Measurements from ENCODE around the gene HIBCH. TPM values are rescaled to one million over a fixed set of nuclear protein-coding genes. Genes with fewer than 3 reads are reported as not detected.
A peak's percentile ranks its signal among the peaks of the same experiment; 100 is the strongest.

HIBCH gene
- total and polyA plus RNA-seq, 5 donors: 25.2 to 48.5 (median 36.8) TPM

- Histone ChIP-seq H3K27me3 (ENCODE audit: control insufficient read depth, insufficient read depth) (no peaks in the 10 kb centered on the region), H3K4me1 (ENCODE audit: control insufficient read depth, insufficient read depth, low read length) (peaks cover 3% of the 10 kb centered on the region), H3K4me3 (ENCODE audit: low read length) (no peak overlapping the region), H3K27ac (ENCODE audit: low read length) (no peak overlapping the region), H3K9me3 (ENCODE audit: control insufficient read depth, low read length) (no peaks in the 10 kb centered on the region)
- intact Hi-C loops (cut with DNase I): loop anchor here in 1 of 4 donors (10.0 kb wide), 1 partner anchor 101 kb away; no protein-coding TSS in a partner anchor
- ATAC-seq (no peak), DNase-seq (no peak)
- 96% methylated on average over 2 of the region's 2 CpGs for WGBS
These were observed 134.2 kb downstream of the HIBCH start for GRCh38 chr2:190185380-190185779.

GRCh38 chr2:190184460-190184859, 135.2 kb downstream of the HIBCH start:
- peak in 1 of 2 donors; percentile 43 for ATAC-seq

GRCh38 chr2:190183539-190183938, 136.1 kb downstream of the HIBCH start:
- ATAC-seq (no peak), DNase-seq (no peak)
- Histone ChIP-seq H3K4me3 (ENCODE audit: low read length) (no peak overlapping the region), H3K4me1 (ENCODE audit: control insufficient read depth, insufficient read depth, low read length) (no peaks in the 10 kb centered on the region), H3K9me3 (ENCODE audit: control insufficient read depth, low read length) (no peaks in the 10 kb centered on the region), H3K27ac (ENCODE audit: low read length) (no peak overlapping the region), H3K27me3 (ENCODE audit: control insufficient read depth, insufficient read depth) (no peaks in the 10 kb centered on the region)
- intact Hi-C loops (cut with DNase I): loop anchor here in 1 of 4 donors (10.0 kb wide), 1 partner anchor 99 kb away; no protein-coding TSS in a partner anchor
- 68% methylated on average over 2 of the region's 2 CpGs for WGBS

More at GRCh38 chr2:190184460-190184859, 135.2 kb downstream of the HIBCH start:
- peak overlapping the region; percentile 3 for H3K27ac ChIP-seq (ENCODE audit: low read length)
- no peaks in the 10 kb centered on the region for H3K27me3 ChIP-seq (ENCODE audit: control insufficient read depth, insufficient read depth)
- no peak overlapping the region for H3K4me3 ChIP-seq (ENCODE audit: low read length)
- 35% methylated on average over 4 of the region's 4 CpGs for WGBS
- no peaks in the 10 kb centered on the region for H3K9me3 ChIP-seq (ENCODE audit: control insufficient read depth, low read length)
- peaks cover 2% of the 10 kb centered on the region for H3K4me1 ChIP-seq (ENCODE audit: control insufficient read depth, insufficient read depth, low read length)
- intact Hi-C loops (cut with DNase I): loop anchor here in 1 of 4 donors (10.0 kb wide), 1 partner anchor 100 kb away; no protein-coding TSS in a partner anchor
- no peak for DNase-seq

GRCh38 chr2:190182071-190182524, 137.5 kb downstream of the HIBCH start:
- no peak for ATAC-seq
- intact Hi-C loops (cut with DNase I): loop anchor here in 1 of 4 donors (10.0 kb wide), 1 partner anchor 97 kb away; no protein-coding TSS in a partner anchor
- H3K27me3 ChIP-seq (ENCODE audit: control insufficient read depth, insufficient read depth): no peaks in the 10 kb centered on the region
- no peaks in the 10 kb centered on the region for H3K4me1 ChIP-seq (ENCODE audit: control insufficient read depth, insufficient read depth, low read length)
- H3K9me3 ChIP-seq (ENCODE audit: control insufficient read depth, low read length): no peaks in the 10 kb centered on the region
- peak overlapping the region; percentile 63 for H3K4me3 ChIP-seq (ENCODE audit: low read length)
- no peak for DNase-seq
- 49% methylated on average over 3 of the region's 3 CpGs for WGBS
- peak overlapping the region; percentile 30 for H3K27ac ChIP-seq (ENCODE audit: low read length)

GRCh38 chr2:190181123-190181669, 138.4 kb downstream of the HIBCH start:
- H3K27ac ChIP-seq (ENCODE audit: low read length): peak overlapping the region; percentile 86
- H3K4me1 ChIP-seq (ENCODE audit: control insufficient read depth, insufficient read depth, low read length): no peaks in the 10 kb centered on the region
- peak overlapping the region; percentile 63 for H3K4me3 ChIP-seq (ENCODE audit: low read length)
- ATAC-seq: no peak
- no peaks in the 10 kb centered on the region for H3K9me3 ChIP-seq (ENCODE audit: control insufficient read depth, low read length)
- DNase-seq: no peak
- 9% methylated on average over 11 of the region's 11 CpGs for WGBS
- intact Hi-C loops (cut with DNase I): loop anchor here in 1 of 4 donors (10.0 kb wide), 1 partner anchor 96 kb away; no protein-coding TSS in a partner anchor
- H3K27me3 ChIP-seq (ENCODE audit: control insufficient read depth, insufficient read depth): no peaks in the 10 kb centered on the region

- Histone ChIP-seq H3K4me1 (ENCODE audit: control insufficient read depth, insufficient read depth, low read length) (no peaks in the 10 kb centered on the region), H3K27me3 (ENCODE audit: control insufficient read depth, insufficient read depth) (no peaks in the 10 kb centered on the region), H3K4me3 (ENCODE audit: low read length) (peak overlapping the region; percentile 63), H3K9me3 (ENCODE audit: control insufficient read depth, low read length) (no peaks in the 10 kb centered on the region), H3K27ac (ENCODE audit: low read length) (peak overlapping the region; percentile 86)
- intact Hi-C loops (cut with DNase I): loop anchor here in 1 of 4 donors (10.0 kb wide), 1 partner anchor 96 kb away; no protein-coding TSS in a partner anchor
- under 1% methylated on average over 82 of the region's 82 CpGs for WGBS
- ATAC-seq (peak; percentile 87 to 90), DNase-seq (peak; percentile 74 to 91 (median 88))
These were observed 139.1 kb downstream of the HIBCH start for GRCh38 chr2:190180313-190181122.

DNA sequence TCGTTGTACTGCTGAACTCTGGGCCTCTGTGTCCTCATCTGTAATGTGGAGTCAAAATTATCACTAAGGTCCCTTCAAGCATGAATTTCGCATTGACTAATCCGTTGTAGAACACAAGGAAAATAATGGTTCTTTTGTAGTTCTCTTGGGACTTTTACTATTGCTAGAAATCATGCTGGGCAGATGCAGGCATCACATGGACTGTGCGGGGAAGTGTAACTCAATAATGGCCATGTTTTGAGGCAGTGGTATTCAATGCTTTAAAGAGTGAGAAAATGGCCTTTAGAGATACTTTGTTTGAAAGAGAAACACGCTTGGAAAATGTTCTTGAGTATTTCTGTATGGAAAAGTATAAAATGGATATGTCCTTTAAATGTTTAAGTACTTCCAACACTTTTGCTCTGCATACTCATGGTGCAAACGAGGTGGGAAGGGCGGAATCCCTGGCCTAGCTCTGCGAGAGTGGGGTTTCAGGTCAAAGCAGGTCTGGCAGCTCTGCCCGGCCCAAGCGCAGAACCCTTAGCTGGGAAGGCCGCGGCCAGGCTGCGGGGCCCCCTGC, 139.8 kb downstream of the HIBCH start:
- Histone ChIP-seq H3K4me1 (ENCODE audit: control insufficient read depth, insufficient read depth, low read length) (no peaks in the 10 kb centered on the region), H3K9me3 (ENCODE audit: control insufficient read depth, low read length) (no peaks in the 10 kb centered on the region), H3K27me3 (ENCODE audit: control insufficient read depth, insufficient read depth) (no peaks in the 10 kb centered on the region), H3K4me3 (ENCODE audit: low read length) (peak overlapping the region; percentile 63), H3K27ac (ENCODE audit: low read length) (peak overlapping the region; percentile 86)
- DNase-seq: peak in 1 of 3 donors; percentile 29
- WGBS: 34% methylated on average over 13 of the region's 13 CpGs
- intact Hi-C loops (cut with DNase I): loop anchor here in 1 of 4 donors (10.0 kb wide), 1 partner anchor 95 kb away; no protein-coding TSS in a partner anchor
- ATAC-seq: no peak

DNA sequence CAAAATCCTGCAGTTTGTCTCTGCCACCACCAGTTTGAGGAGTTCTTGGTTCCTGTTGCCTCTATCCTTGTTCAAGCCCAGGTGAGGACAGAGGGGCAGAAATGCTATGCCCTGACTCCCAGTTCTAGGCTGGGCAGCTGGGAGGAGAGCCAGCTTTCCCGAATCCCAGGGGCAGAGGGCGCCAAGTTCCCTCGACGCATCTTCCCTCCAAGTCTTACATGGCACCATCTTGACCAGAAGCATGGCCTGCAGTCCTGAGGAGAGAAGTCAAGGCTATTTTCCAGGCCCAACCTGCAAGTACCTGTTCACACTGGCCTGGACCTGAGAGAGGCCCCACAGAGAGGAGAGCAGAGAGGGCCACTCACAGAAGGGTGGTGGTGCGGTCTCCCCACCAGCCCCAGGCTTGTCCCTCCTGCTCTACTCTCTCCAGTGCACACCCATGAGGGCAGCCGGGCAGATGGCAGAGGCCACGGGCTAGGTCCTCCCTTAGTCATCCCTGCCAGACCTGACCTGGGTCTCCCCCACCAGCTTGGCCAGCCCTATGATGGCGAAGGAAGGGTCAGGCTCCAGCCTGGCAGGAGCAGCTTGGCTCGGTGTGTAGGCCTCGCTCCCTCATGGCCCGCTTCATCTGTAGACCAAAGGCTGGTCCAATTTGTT, 141.4 kb downstream of the HIBCH start:
- H3K27me3 ChIP-seq (ENCODE audit: control insufficient read depth, insufficient read depth): no peaks in the 10 kb centered on the region
- DNase-seq (peak in 2 of 3 donors; percentile 19 to 51), ATAC-seq (no peak)
- no peaks in the 10 kb centered on the region for H3K9me3 ChIP-seq (ENCODE audit: control insufficient read depth, low read length)
- no peak overlapping the region for H3K4me3 ChIP-seq (ENCODE audit: low read length)
- 95% methylated on average over 11 of the region's 11 CpGs for WGBS
- intact Hi-C loops (cut with DNase I): no loop called here
- H3K27ac ChIP-seq (ENCODE audit: low read length): no peak overlapping the region
- H3K4me1 ChIP-seq (ENCODE audit: control insufficient read depth, insufficient read depth, low read length): no peaks in the 10 kb centered on the region

DNA sequence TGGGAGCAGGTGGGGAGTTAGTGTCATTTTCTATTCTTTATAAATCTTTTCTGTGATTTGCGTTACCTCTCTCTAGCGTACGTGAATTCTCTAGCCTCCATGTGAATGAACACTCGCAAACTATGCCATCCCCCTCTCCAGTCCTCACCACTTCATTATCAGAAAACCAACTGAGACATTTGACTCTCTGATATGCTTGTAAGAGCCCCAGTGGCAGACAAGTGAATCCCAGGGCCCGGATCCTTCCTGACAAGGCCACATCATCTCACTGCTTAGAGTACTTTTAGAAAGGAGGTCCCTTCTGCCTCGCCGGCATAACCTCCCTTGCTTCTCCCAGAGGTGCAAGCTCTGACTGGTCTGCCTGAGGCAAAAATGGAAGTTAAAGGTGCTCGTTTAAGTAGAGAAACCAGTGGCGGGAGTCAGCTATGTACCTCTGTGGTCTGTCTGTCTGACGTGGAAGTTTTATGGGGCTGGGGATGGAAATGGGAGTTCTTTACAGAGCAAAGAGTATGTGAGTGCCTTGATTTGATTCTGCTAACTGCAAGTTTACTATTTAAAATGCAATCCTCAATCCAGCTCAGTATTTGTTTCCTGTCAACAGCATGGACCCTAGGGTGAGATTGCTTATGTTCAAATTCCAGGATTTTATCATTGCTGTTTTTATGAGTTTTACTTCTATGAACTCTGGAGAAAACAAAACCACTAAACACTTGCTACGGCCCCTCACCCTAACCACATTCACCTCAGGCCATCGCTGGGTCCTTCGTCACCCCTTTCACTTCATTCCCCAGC, 142.2 kb downstream of the HIBCH start:
- Histone ChIP-seq H3K4me3 (ENCODE audit: low read length) (no peak overlapping the region), H3K9me3 (ENCODE audit: control insufficient read depth, low read length) (no peaks in the 10 kb centered on the region), H3K4me1 (ENCODE audit: control insufficient read depth, insufficient read depth, low read length) (no peaks in the 10 kb centered on the region), H3K27ac (ENCODE audit: low read length) (peak overlapping the region; percentile 25), H3K27me3 (ENCODE audit: control insufficient read depth, insufficient read depth) (no peaks in the 10 kb centered on the region)
- no peak for ATAC-seq
- peak in 1 of 3 donors; percentile 26 for DNase-seq
- intact Hi-C loops (cut with DNase I): no loop called here
- 69% methylated on average over 13 of the region's 13 CpGs for WGBS

DNA sequence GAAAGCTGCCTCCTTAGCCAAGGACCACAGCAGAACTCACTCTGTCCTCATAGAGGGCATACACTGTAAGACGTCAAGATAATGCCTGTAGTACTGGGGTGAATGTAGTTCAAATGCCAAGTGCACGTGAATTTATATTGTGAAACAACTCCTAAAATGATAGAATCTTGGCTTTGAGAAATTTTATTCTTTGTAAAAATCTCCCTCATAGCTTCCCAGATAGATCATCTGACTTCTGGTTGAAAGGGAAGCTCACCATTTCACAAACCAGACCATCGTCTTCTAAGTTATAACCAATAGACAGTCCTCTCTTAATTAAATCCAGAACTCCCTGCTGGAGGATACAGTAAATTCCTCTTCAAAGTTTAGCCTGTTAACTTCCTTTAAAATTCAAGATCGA, 146.2 kb downstream of the HIBCH start:
- no peak overlapping the region for H3K4me3 ChIP-seq (ENCODE audit: low read length)
- no peaks in the 10 kb centered on the region for H3K27me3 ChIP-seq (ENCODE audit: control insufficient read depth, insufficient read depth)
- ATAC-seq (no peak), DNase-seq (no peak)
- intact Hi-C loops (cut with DNase I): no loop called here
- 75% methylated on average over 4 of the region's 4 CpGs for WGBS
- no peaks in the 10 kb centered on the region for H3K4me1 ChIP-seq (ENCODE audit: control insufficient read depth, insufficient read depth, low read length)
- no peaks in the 10 kb centered on the region for H3K9me3 ChIP-seq (ENCODE audit: control insufficient read depth, low read length)
- H3K27ac ChIP-seq (ENCODE audit: low read length): no peak overlapping the region

Data from right cardiac atrium (tissue), 5 donors.